HCT116 (cell line): Measurements from ENCODE around the gene SCYGR1. TPM values are rescaled to one million over a fixed set of nuclear protein-coding genes. Genes with fewer than 3 reads are reported as not detected.

Experiments used
- ATAC-seq: fragments of 200-7000 bp; cut with Tn5 transposase; 2 replicates; pipeline ENCODE4 v1.9.1; 2020; ENCODE audit warnings: mild to moderate bottlenecking, moderate library complexity
- BruUV-seq: library from RNA; stranded (reverse); fragments of 400-500 nt; replicated peaks from 2 replicates; lab custom pipeline; 2021; lab: Mats Ljungman, UMichigan
- CTCF ChIA-PET: fragments of 300-600 bp; sonication (Branson Sonifier 250); formaldehyde crosslinking; loops from one replicate; lab custom pipeline; 2021; ENCODE audit warnings: antibody characterized with exemption; lab: Charles Lee
- POLR2A ChIA-PET: fragments of 300-600, 350-600 bp; sonication (Branson Sonifier 250); formaldehyde crosslinking; loops from one replicate; lab custom pipeline; 2021; ENCODE audit warnings: antibody characterized with exemption; lab: Charles Lee
- RAD21 ChIA-PET, 2 experiments: fragments of 300-600 bp; sonication (Branson Sonifier 250); formaldehyde crosslinking; loops; one replicate each; lab custom pipeline; 2023; ENCODE audit warnings: low total read pairs in 2 of 2; ENCODE audit not compliant: uncharacterized antibody in 2 of 2, unreplicated experiment in 2 of 2, low non-redundant PET in 1 of 2; lab: Charles Lee
- DNase-seq: peaks from one replicate; pipeline ENCODE4 v3.0.0-alpha.2; 2010; ENCODE audit warnings: low read depth, low spot score
- H2AFZ ChIP-seq: fragments of 200-600 bp; shearing (Covaris generic), sonication (generic); 2 replicates; pipeline ENCODE4 v1.6.1; 2017; ENCODE audit warnings: low read depth, mixed run types, mixed read lengths, antibody characterized with exemption, low read length; ENCODE audit not compliant: poor library complexity, severe bottlenecking
- H3K27ac ChIP-seq: 2 replicates; pipeline ENCODE4 v1.5.1; 2012; ENCODE audit warnings: low read depth, low read length
- H3K27me3 ChIP-seq: fragments of 200-600 bp; sonication (generic); 2 replicates; pipeline ENCODE4 v1.6.1; 2016; ENCODE audit warnings: mixed run types, low read length, mixed read lengths; ENCODE audit not compliant: insufficient read depth
- H3K36me3 ChIP-seq, 2 experiments: fragments of 200-500 bp in 1 of 2; fragments of 200-600 bp in 1 of 2; sonication (Bioruptor generic) in 1 of 2; sonication (generic) in 1 of 2; 2 replicates each; pipeline versions ENCODE4 v1.5.1 to v1.6.1; 2014 to 2016; ENCODE audit warnings: low read length in 2 of 2, inconsistent platforms in 1 of 2, mixed read lengths in 1 of 2, mixed run types in 1 of 2; ENCODE audit not compliant: insufficient read depth in 2 of 2, control insufficient read depth in 1 of 2
- H3K4me1 ChIP-seq, 2 experiments: fragments of 200-600 bp in 1 of 2; sonication (generic) in 1 of 2; 2 replicates each; pipeline versions ENCODE4 v1.5.1 to v1.6.1; 2012 to 2017; ENCODE audit warnings: low read length in 2 of 2, inconsistent platforms in 1 of 2, mild to moderate bottlenecking in 1 of 2, mixed read lengths in 1 of 2, mixed run types in 1 of 2, moderate library complexity in 1 of 2; ENCODE audit not compliant: insufficient read depth in 2 of 2, control insufficient read depth in 1 of 2
- H3K4me2 ChIP-seq: fragments of 200-600 bp; sonication (generic); 2 replicates; pipeline ENCODE4 v1.6.1; 2017; ENCODE audit warnings: mixed run types, low read length, mixed read lengths
- H3K4me3 ChIP-seq, 2 experiments: fragments of 200-600 bp in 1 of 2; sonication (generic) in 1 of 2; replicated peaks in 1 of 2; 2 replicates each; pipeline ENCODE4 v1.5.1; 2011 to 2016; ENCODE audit warnings: low read length in 2 of 2, control low read depth in 1 of 2, low read depth in 1 of 2, mild to moderate bottlenecking in 1 of 2, mixed read lengths in 1 of 2, mixed run types in 1 of 2
- H3K79me2 ChIP-seq: fragments of 200-600 bp; sonication (generic); 2 replicates; pipeline ENCODE4 v1.6.1; 2017; ENCODE audit warnings: mild to moderate bottlenecking, mixed run types, low read length, moderate library complexity, mixed read lengths; ENCODE audit not compliant: insufficient read depth
- H3K9ac ChIP-seq: fragments of 200-600 bp; sonication (generic); 2 replicates; pipeline ENCODE4 v1.6.1; 2016; ENCODE audit warnings: low read length, mixed read lengths
- H3K9me2 ChIP-seq: fragments of 200-600 bp; sonication (generic), shearing (Covaris generic); 2 replicates; pipeline ENCODE4 v1.6.1; 2017; ENCODE audit warnings: mixed run types, mild to moderate bottlenecking, moderate library complexity; ENCODE audit not compliant: insufficient read depth
- H3K9me3 ChIP-seq, 2 experiments: fragments of 200-500 bp in 1 of 2; fragments of 200-600 bp in 1 of 2; sonication (Bioruptor generic) in 1 of 2; sonication (generic) in 1 of 2; 2 replicates each; pipeline ENCODE4 v1.6.1; 2014 to 2017; ENCODE audit warnings: low read length in 2 of 2, mixed read lengths in 2 of 2, inconsistent platforms in 1 of 2, low read depth in 1 of 2, mild to moderate bottlenecking in 1 of 2, mixed run types in 1 of 2, moderate library complexity in 1 of 2; ENCODE audit not compliant: control insufficient read depth in 1 of 2, insufficient read depth in 1 of 2
- H4K20me1 ChIP-seq: fragments of 200-600 bp; sonication (generic), shearing (Covaris generic); 2 replicates; pipeline ENCODE4 v1.6.1; 2017; ENCODE audit warnings: mixed run types, mild to moderate bottlenecking, moderate library complexity; ENCODE audit not compliant: insufficient read depth
- ATF3 ChIP-seq: IDR thresholded peaks from 2 replicates; pipeline ENCODE4 v1.6.1; 2012
- CBX3 ChIP-seq: IDR thresholded peaks from 2 replicates; pipeline ENCODE4 v1.6.1; 2012; ENCODE audit warnings: low read depth
- CEBPB ChIP-seq: IDR thresholded peaks from 2 replicates; pipeline ENCODE4 v1.6.1; 2012; ENCODE audit warnings: low read depth
- EGR1 ChIP-seq: IDR thresholded peaks from 2 replicates; pipeline ENCODE4 v1.6.1; 2012; ENCODE audit warnings: low read depth
- ELF1 ChIP-seq: IDR thresholded peaks from 2 replicates; pipeline ENCODE4 v1.6.1; 2012; ENCODE audit warnings: low read depth, borderline replicate concordance
- EZH2 ChIP-seq: fragments of 200-600 bp; sonication (generic); IDR thresholded peaks from 2 replicates; pipeline ENCODE4 v1.6.1; 2017; ENCODE audit warnings: antibody characterized with exemption, mixed run types
- FOSL1 ChIP-seq: IDR thresholded peaks from 2 replicates; pipeline ENCODE4 v1.6.1; 2012; ENCODE audit warnings: low read depth
- JUND ChIP-seq: IDR thresholded peaks from 2 replicates; pipeline ENCODE4 v1.6.1; 2012
- POLR2A ChIP-seq: IDR thresholded peaks from 2 replicates; pipeline ENCODE4 v1.7.0; 2011; ENCODE audit warnings: borderline replicate concordance; ENCODE audit not compliant: insufficient read depth, insufficient read length; ENCODE audit errors: extremely low read depth
- POLR2AphosphoS5 ChIP-seq: IDR thresholded peaks from 2 replicates; pipeline ENCODE4 v1.6.1; 2011; ENCODE audit warnings: mild to moderate bottlenecking, low read depth, low read length, moderate library complexity
- RAD21 ChIP-seq: IDR thresholded peaks from 2 replicates; pipeline ENCODE4 v1.6.1; 2012; ENCODE audit warnings: low read depth, mild to moderate bottlenecking
- REST ChIP-seq: IDR thresholded peaks from 2 replicates; pipeline ENCODE4 v1.6.1; 2012; ENCODE audit warnings: low read depth
- SIN3A ChIP-seq: IDR thresholded peaks from 2 replicates; pipeline ENCODE4 v1.6.1; 2012; ENCODE audit warnings: low read depth
- SP1 ChIP-seq: IDR thresholded peaks from 2 replicates; pipeline ENCODE4 v1.6.1; 2012; ENCODE audit warnings: low read depth
- SRF ChIP-seq: IDR thresholded peaks from 2 replicates; pipeline ENCODE4 v1.6.1; 2012; ENCODE audit warnings: low read depth
- TCF7L2 ChIP-seq: IDR thresholded peaks from 2 replicates; pipeline ENCODE4 v1.7.0; 2011; ENCODE audit warnings: borderline replicate concordance, inconsistent platforms; ENCODE audit not compliant: insufficient read depth, insufficient read length; ENCODE audit errors: extremely low read depth
- YY1 ChIP-seq: IDR thresholded peaks from 2 replicates; pipeline ENCODE4 v1.6.1; 2011; ENCODE audit warnings: low read length, low read depth, moderate library complexity, mild to moderate bottlenecking; ENCODE audit not compliant: insufficient replicate concordance; ENCODE audit errors: extremely low read depth
- ZBTB33 ChIP-seq: IDR thresholded peaks from 2 replicates; pipeline ENCODE4 v1.6.1; 2011; ENCODE audit warnings: mild to moderate bottlenecking, low read length, moderate library complexity; ENCODE audit not compliant: insufficient replicate concordance; ENCODE audit errors: extremely low read depth
- ZFX ChIP-seq: fragments of 450-650 bp; IDR thresholded peaks from 2 replicates; pipeline ENCODE4 v1.6.1; 2017
- ZNF274 ChIP-seq: fragments of 200-500 bp; sonication (Bioruptor generic); IDR thresholded peaks from 2 replicates; pipeline ENCODE4 v1.6.1; 2014; ENCODE audit warnings: mild to moderate bottlenecking, low read depth, low read length, inconsistent platforms
- intact Hi-C: fragments of 100-400 bp; cut with micrococcal nuclease; formaldehyde crosslinking; loops from 2 replicates; pipeline ENCODE4 v1.10.0; 2022
- total RNA-seq: library from RNA; stranded (reverse); gene quantifications from one replicate; pipeline ENCODE4 v1.2.1, GENCODE V29; 2021; ENCODE audit not compliant: unreplicated experiment

The SCYGR1 gene
- total RNA-seq, 1 experiment from 2014 or later: not detected

GRCh38 chr2:227365833-227366232, 21.9 kb downstream of the SCYGR1 start:
- ChIA-PET RAD21 (no interaction called here), POLR2A (no interaction called here), CTCF (no interaction called here)
- Histone ChIP-seq H3K4me3 (no peak overlapping the region), H3K4me1 (no peaks in the 10 kb centered on the region), H4K20me1 (no peaks in the 10 kb centered on the region), H3K9me3 (no peaks in the 10 kb centered on the region), H3K36me3 (no peaks in the 10 kb centered on the region), H3K79me2 (no peaks in the 10 kb centered on the region), H3K27ac (no peak overlapping the region), H3K4me2 (no peak overlapping the region), H3K27me3 (no peaks in the 10 kb centered on the region), H3K9ac (no peak overlapping the region), H3K9me2 (no peaks in the 10 kb centered on the region), H2AFZ (no peak overlapping the region)
- no peak for ATAC-seq
- BruUV-seq: no TSS peak
- intact Hi-C loops: no loop called here
- DNase-seq: no peak
- TF ChIP-seq ZFX (no peak), ATF3 (no peak), POLR2AphosphoS5 (no peak), ZNF274 (no peak), JUND (no peak), ELF1 (no peak), RAD21 (no peak), REST (no peak), EZH2 (no peak), TCF7L2 (no peak), YY1 (no peak), POLR2A (no peak), SIN3A (no peak), CEBPB (no peak), ZBTB33 (no peak), CBX3 (no peak), SRF (no peak), SP1 (no peak), FOSL1 (no peak), EGR1 (no peak)
